SKM-1 treated with dmso at 0.1 percent for 144 hours (cell line): ENCODE measurements around the gene AQP9.
A peak's percentile ranks its signal among the peaks of the same experiment; 100 is the strongest.

Source experiments
- DNase-seq: peaks from one replicate; lab custom pipeline; 2025; ENCODE audit not compliant: unreplicated experiment; lab: John Stamatoyannopoulos, UW

Gene AQP9

DNA sequence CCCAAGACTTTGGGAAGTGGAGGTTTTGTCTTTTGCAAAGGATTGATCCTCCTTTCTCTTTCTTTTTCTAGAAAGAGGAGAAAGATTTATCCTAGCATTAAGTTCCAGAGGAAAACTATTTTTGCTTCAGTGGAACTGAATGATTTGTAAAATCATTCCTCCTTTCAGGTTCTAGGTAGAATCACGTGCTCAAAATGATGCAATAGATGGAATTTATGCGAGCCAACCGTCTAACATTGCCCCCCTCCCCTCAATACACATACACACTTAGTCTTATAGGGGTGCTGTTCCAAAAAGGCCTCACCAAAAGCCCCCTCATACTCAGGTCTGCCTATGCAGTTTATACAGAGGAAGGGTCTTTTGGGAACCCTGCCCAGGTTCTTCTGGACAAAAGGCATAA, 85.3 kb downstream of the AQP9 start:
- DNase-seq: no peak

DNA sequence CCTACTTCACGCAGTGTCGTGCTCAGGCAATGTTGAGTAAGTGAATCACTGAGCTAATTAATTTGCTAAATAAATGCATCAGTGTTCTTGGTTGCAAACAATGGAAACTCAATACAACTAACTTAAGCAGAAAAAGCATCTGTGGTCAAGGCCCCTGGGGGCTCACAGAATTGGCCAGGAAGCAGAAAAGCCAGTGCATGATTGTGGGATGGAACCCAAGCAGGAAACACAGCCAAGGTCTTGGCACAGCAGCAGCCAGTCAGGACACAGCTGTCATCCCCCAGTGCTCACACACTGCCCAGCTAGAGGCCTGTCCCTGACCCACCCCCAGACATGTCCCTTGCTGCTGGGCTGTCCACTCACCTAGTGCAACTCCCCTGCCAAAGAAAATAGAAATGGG, 85.9 kb downstream of the AQP9 start:
- no peak for DNase-seq

DNA sequence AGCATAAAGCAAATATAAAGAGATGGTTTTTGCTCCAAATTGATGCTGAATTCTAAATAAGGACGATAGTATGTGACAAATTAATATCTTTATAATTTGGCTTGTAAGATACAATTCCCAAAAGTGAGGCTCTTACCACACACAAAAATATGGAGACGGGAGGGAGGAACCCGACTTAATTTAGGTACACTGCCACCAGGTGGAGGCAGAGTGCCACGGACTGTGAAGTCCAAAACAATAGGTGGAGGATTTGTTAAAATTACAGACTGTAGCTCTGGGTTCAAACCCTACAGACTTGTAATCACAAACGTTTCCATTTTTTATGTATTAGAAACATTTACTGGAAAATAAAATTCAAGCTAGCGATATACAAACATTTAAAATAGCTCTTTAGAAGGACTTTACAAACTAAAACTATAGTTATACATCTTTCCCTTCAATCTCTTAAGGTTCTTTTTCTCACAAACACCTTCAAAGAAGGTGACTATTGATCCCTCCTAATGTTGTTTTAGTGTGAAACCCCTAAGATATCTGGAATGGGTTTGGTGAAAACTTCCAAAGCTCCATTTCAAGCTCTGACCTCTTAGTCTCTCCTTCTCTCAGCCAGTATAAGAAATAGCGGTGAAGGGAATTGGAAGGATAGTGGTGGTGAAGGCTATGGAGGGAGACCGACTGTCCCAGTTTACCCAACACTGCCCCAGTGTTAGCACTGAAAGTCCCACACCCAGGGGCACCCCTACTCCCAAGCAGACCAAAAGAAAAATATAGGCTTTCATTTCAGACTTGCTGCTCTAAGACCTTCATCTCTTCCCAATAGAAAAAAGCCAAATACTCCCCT, 89.7 kb downstream of the AQP9 start:
- peak; percentile 62 for DNase-seq

DNA sequence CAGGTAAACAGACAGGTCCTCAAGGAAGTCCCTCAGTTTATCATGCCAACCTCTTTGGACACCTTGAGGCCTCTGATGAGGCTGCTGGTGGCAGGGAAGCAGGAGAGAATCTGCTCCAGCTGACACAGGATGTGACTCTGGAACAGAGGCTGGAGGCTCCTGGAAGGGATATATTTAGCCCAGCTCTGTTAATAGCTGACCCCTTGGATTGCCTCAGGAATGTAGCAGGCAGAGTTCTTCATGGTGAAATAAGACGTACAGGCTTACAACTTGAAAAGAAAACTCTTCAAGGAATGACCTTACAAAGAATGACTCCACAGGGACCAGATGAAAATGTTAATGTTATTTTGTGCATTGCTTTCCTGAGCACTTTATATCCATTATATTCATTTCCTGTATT, 90.5 kb downstream of the AQP9 start:
- DNase-seq: no peak

DNA sequence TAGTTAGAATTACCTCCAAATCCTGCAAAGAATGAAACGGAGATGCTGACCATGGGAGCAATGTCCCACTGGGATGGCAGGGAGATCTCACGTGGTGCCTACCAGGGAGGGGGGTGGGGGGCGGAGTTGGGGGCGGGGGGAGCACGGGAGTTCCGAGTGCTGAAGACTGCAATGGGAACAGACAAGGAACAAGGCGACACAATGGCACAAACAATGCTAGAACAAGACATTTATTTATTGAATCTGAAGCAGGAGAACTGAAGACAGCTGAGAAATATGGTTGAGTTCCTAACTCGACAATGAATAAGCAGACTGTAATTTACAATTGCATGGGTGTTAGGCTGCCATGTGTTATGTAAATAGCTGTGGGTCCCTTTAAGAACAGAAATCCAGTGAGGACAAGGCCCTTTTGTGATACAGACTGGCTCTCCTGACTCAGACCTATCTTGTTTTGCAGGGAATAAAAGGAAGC, 91.2 kb downstream of the AQP9 start:
- no peak for DNase-seq

DNA sequence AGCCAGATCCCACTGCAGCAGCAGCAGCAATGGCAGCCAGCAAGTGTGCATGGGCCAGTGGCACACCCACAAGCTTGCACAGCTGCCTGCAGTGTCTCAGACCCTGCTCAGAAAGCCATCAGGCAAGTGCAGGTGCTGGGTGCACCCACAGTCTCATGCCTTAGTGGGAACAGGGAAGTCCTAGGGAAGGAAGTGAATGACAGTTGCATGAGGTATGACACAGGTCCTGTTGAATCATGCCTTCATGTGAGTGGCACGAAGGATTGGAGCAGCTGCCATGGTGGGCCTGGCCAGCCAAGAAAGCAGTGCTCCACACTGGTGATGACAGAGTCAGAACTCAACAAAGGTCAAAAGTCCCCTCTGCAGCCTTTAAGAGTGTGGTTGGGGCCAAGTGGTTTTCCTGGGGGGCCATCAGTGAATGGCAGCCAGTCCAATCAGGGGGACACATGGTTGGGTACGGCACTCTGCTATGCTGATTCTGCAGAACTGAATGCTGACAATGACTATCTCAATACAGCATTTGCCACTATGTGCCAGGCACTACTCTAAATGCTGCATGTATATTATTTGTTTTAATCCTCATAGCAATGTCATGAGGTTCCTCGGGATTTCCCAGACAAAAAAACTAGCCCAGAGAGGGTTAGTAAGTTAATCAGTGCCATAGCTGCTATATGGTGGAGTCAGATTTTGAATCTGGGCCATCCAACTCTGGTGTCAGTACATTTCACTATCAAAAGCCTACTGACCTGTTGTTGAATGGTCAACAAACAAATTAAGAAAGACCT, 94.3 kb downstream of the AQP9 start:
- no peak for DNase-seq

DNA sequence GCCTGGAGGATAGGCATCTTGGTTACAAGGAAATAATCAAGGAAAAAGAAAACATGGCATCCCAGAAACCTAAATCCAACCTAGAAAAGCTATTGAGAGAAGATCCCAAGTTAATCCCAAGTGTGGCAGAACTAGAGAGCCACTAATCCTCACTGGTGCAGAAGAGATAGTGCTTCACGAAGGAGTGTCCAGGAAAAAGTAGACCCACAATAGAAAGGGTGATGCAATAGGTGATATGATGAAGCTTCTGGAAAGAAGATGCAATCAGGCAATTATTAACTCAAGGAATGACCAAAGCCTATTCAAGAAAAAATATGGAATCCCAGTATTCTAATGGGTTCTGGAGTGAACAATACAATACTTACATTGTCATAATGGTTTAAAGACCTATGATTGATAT, 95.2 kb downstream of the AQP9 start:
- no peak for DNase-seq
